ENCODE results near the gene USP2.
"Not testable (repeated sequence)": the region's sequence is repeated elsewhere in the genome, so short reads cannot be mapped to it uniquely, and the experiment has no call there.

The USP2 gene

GRCh38 chr11:119389611-119390254, 8.2 kb upstream of the USP2 start:
- TF ChIP-seq CTCF (IDR thresholded peaks at IDR 0.05; ENCODE audit: insufficient read depth, low read depth, low read length, missing control alignments) = peak; percentile 59
- DNase-seq (ENCODE audit: low read depth) = peak; percentile 43

GRCh38 chr11:119388103-119388502, 6.6 kb upstream of the USP2 start:
- H3K4me3 ChIP-seq (ENCODE audit: low read depth, low read length) = no peak overlapping the region
- DNase-seq (ENCODE audit: low read depth) = no peak
- no peak for TF ChIP-seq CTCF (IDR thresholded peaks at IDR 0.05; ENCODE audit: insufficient read depth, low read depth, low read length, missing control alignments)

More at GRCh38 chr11:119389611-119390254, 8.2 kb upstream of the USP2 start:
- H3K4me3 ChIP-seq (ENCODE audit: low read depth, low read length) = no peak overlapping the region

- DNase-seq (ENCODE audit: low read depth) = no peak
- H3K4me3 ChIP-seq (ENCODE audit: low read depth, low read length) = no peak overlapping the region
- TF ChIP-seq CTCF (IDR thresholded peaks at IDR 0.05; ENCODE audit: insufficient read depth, low read depth, low read length, missing control alignments) = no peak
These were observed 2.8 kb upstream of the USP2 start for GRCh38 chr11:119384332-119384731.

- DNase-seq (ENCODE audit: low read depth); H3K4me3 ChIP-seq (ENCODE audit: low read depth, low read length): not testable (repeated sequence)
These were observed 1.0 kb upstream of the USP2 start for GRCh38 chr11:119382513-119382912.

- H3K4me3 ChIP-seq (ENCODE audit: low read depth, low read length) = peak overlapping the region; percentile 61
- DNase-seq (ENCODE audit: low read depth) = no peak
- TF ChIP-seq CTCF (IDR thresholded peaks at IDR 0.05; ENCODE audit: insufficient read depth, low read depth, low read length, missing control alignments) = no peak
These were observed 611 bp upstream of the USP2 start for GRCh38 chr11:119382101-119382500.

GRCh38 chr11:119380827-119381180, 686 bp downstream of the USP2 start:
- no peak for DNase-seq (ENCODE audit: low read depth)
- H3K4me3 ChIP-seq (ENCODE audit: low read depth, low read length) = no peak overlapping the region
- TF ChIP-seq CTCF (IDR thresholded peaks at IDR 0.05; ENCODE audit: insufficient read depth, low read depth, low read length, missing control alignments) = no peak

- no peak for TF ChIP-seq CTCF (IDR thresholded peaks at IDR 0.05; ENCODE audit: insufficient read depth, low read depth, low read length, missing control alignments)
- DNase-seq (ENCODE audit: low read depth) = no peak
- H3K4me3 ChIP-seq (ENCODE audit: low read depth, low read length) = no peak overlapping the region
These were observed 1.2 kb downstream of the USP2 start for GRCh38 chr11:119380160-119380826.
